ACC112 (cell line): ENCODE measurements around the gene NCAM1.

Experiments used
- H2AFZ ChIP-seq: fragments of 200-600 bp; sonication (generic); one replicate; pipeline ENCODE4 v1.6.0; 2017; ENCODE audit warnings: antibody characterized with exemption, low read length; ENCODE audit not compliant: unreplicated experiment
- H3K27ac ChIP-seq: fragments of 200-600 bp; sonication (generic); 2 replicates; pipeline ENCODE4 v1.5.1; 2014; ENCODE audit warnings: low read depth, mild to moderate bottlenecking, antibody characterized with exemption, low read length, moderate library complexity
- H3K27me3 ChIP-seq: fragments of 200-600 bp; sonication (generic); 2 replicates; pipeline ENCODE4 v1.6.1; 2014; ENCODE audit warnings: mild to moderate bottlenecking, antibody characterized with exemption, low read length, moderate library complexity, mixed read lengths; ENCODE audit not compliant: insufficient read depth
- H3K36me3 ChIP-seq: fragments of 200-600 bp; sonication (generic); 2 replicates; pipeline ENCODE4 v1.6.1; 2016; ENCODE audit warnings: mild to moderate bottlenecking, antibody characterized with exemption, low read length, moderate library complexity, mixed read lengths; ENCODE audit not compliant: insufficient read depth
- H3K4me1 ChIP-seq: fragments of 200-600 bp; sonication (generic); one replicate; pipeline ENCODE4 v1.6.1; 2016; ENCODE audit warnings: low read length, mixed read lengths; ENCODE audit not compliant: insufficient read depth, unreplicated experiment, control insufficient read depth
- H3K4me3 ChIP-seq: fragments of 200-600 bp; sonication (generic); 2 replicates; pipeline ENCODE4 v1.5.1; 2014; ENCODE audit warnings: mild to moderate bottlenecking, low read depth, low read length
- H3K79me2 ChIP-seq: fragments of 200-600 bp; sonication (generic); one replicate; pipeline ENCODE4 v1.6.0; 2016; ENCODE audit warnings: low read length; ENCODE audit not compliant: control insufficient read depth, unreplicated experiment, insufficient read depth

NCAM1 gene

DNA sequence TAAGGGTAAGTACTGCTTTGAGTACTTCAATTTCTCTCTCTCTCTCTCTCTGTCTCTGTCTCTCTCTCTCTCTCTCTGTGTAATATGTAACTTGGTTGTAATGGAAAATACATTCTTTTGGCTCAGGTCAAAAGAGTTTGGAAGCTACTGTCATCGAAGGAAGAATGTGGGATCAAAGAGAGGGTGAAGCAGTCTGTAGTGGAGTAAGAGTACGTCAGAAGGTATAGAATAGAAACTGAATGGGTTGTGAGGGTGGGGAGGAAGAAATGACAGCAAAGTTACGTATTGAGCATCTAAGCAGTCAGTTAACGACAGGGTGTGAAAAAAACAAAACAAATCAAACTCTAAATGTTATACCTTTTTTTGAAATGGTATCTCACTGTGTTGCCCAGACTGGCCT, 10.0 kb downstream of the NCAM1 start:
- no peak overlapping the region for H3K4me3 ChIP-seq
- H2AFZ ChIP-seq, result no peak overlapping the region
- no peaks in the 10 kb centered on the region for H3K79me2 ChIP-seq
- H3K27ac ChIP-seq, result no peak overlapping the region
- no peaks in the 10 kb centered on the region for H3K36me3 ChIP-seq
- H3K27me3 ChIP-seq, result no peaks in the 10 kb centered on the region
- no peaks in the 10 kb centered on the region for H3K4me1 ChIP-seq

DNA sequence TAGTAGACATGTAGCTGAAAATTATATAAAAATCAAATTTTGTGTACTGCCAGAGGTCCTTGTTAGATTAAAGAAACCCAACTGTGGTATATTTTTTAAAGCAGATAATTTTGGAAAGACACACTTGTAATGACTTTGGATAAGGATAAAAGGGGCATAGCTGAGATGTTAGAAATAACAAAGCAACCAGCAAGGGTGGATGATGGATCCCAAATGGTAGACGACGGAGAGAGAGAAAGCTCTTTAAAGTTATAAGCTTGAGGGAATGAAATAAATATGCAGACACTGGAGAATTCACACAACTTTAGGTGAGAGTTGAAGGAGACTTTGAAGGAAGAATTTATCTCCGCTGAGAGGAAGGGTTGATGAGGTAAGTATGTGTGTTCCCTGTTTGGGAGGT, 10.6 kb downstream of the NCAM1 start:
- H3K36me3 ChIP-seq, result no peaks in the 10 kb centered on the region
- H3K4me3 ChIP-seq, result no peak overlapping the region
- H3K27me3 ChIP-seq, result no peaks in the 10 kb centered on the region
- H2AFZ ChIP-seq, result no peak overlapping the region
- no peaks in the 10 kb centered on the region for H3K4me1 ChIP-seq
- H3K27ac ChIP-seq, result no peak overlapping the region
- no peaks in the 10 kb centered on the region for H3K79me2 ChIP-seq

DNA sequence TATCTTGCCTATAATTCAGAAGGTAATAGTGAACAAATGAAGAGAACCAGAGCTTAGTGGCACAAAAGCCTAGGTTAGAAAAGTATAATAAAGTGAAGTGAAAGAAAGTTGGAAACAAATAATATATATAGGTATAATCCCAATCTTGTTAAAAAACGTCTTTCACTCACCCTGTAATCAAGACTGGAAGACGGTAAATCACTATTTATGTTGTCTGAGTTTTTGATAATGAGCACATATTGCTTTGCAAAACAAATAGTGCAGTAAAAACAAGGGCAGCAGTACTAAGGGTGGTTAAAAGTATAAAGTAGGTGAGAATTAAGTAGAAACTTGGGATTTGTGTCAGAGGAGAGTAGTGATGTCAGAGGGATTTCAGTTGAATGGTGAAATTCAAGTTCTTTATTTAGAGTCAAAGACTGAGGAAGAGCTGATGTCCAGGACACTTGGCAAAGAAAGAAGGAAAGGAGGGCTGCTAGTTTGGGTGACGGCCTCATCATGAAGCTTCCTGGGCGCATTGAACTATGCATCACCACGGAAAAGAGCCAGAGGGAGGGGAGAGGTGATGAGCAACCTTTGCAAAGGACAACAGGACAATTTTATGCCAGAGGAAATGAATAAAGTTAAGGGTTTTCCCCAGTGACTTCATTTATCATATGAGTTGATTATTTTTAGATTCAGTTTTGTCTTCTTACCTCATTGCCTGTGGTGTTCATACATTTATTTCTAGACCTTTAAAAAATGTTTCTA, 11.4 kb downstream of the NCAM1 start:
- Histone ChIP-seq H3K27me3 (no peaks in the 10 kb centered on the region), H3K36me3 (no peaks in the 10 kb centered on the region), H3K4me1 (no peaks in the 10 kb centered on the region), H3K79me2 (no peaks in the 10 kb centered on the region), H2AFZ (no peak overlapping the region), H3K4me3 (no peak overlapping the region), H3K27ac (no peak overlapping the region)

DNA sequence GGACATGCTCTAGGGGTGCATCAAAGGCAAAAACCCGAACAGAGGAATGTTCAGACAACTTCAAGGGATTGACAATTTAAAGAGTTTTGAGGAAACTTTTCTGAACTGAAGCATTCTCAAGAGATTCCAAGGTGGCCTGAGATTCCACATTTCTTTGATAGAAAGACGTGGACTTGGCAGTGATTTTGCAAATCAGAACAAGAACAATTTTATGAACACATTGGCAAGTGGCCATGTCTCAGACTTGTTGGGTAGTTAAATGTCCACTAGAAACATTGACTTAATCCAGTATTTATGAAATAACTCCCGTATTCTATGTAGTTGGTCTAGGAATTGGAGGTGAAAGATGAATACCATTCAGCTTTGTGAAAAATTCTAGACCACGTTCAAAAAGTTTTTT, 13.8 kb downstream of the NCAM1 start:
- H3K36me3 ChIP-seq, result no peaks in the 10 kb centered on the region
- no peaks in the 10 kb centered on the region for H3K27me3 ChIP-seq
- H3K4me3 ChIP-seq, result no peak overlapping the region
- no peak overlapping the region for H2AFZ ChIP-seq
- H3K79me2 ChIP-seq, result no peaks in the 10 kb centered on the region
- H3K27ac ChIP-seq, result no peak overlapping the region
- no peaks in the 10 kb centered on the region for H3K4me1 ChIP-seq

DNA sequence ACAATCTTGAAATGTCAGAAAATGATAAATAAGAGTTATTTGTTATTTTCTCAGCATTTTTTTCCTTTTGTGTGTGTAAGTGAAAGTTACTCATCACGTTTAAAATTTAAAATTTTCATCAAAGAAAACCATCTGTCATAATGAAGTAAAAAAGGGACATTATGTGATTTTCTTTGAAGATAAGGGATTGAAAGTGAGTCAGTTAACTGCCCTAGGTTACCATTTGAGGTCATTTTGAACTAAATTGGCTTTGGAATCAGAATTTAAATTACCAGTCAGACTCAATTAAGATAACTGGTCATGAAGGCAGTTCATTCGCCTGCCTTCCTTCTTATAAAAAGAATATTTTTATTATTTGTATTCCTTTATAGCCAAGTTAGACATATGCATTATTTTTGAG, 14.3 kb downstream of the NCAM1 start:
- Histone ChIP-seq H3K4me3 (no peak overlapping the region), H3K27me3 (no peaks in the 10 kb centered on the region), H2AFZ (no peak overlapping the region), H3K36me3 (no peaks in the 10 kb centered on the region), H3K27ac (no peak overlapping the region), H3K4me1 (no peaks in the 10 kb centered on the region), H3K79me2 (no peaks in the 10 kb centered on the region)

DNA sequence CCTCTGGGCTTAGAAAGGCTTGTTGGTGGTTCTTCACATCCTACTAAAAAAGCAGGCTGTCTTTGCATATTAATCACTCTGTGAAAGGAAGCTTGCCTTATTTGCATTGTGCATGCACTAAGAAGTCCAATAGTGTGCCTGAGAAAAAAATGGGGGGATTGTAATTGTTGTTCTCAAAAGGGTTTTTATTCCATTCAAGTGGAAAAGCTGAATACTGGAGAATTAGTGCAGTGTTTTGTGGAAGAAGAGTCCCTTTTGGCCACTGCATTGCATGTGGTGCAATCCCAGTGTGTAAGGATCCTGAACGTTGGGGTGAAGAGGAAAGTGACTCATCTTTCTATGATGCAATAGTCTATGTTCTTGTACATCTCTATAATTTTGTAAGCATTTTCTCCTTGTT, 16.5 kb downstream of the NCAM1 start:
- Histone ChIP-seq H3K27ac (no peak overlapping the region), H3K27me3 (no peaks in the 10 kb centered on the region), H3K36me3 (no peaks in the 10 kb centered on the region), H3K4me1 (no peaks in the 10 kb centered on the region), H3K79me2 (no peaks in the 10 kb centered on the region), H2AFZ (no peak overlapping the region), H3K4me3 (no peak overlapping the region)

DNA sequence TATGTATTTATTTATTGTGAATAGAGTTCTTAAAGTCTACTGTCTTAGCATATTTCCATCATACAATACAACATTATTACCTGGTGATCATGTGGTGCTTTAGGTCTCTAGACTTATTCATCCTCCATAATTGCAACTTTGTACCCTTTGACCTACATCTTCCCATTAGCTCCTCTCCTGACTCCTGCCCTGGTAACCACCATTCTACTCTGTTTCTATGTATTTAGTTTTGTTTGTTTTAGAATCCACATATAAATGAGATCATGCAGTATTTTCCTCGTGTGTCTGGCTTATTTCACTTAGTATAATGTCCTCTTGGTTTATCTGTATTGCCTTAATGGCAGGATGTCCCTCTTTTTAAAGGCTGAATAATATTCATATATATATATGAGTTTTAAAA, 22.7 kb downstream of the NCAM1 start:
- Histone ChIP-seq H3K79me2 (no peaks in the 10 kb centered on the region), H3K27ac (no peak overlapping the region), H3K4me1 (no peaks in the 10 kb centered on the region), H2AFZ (no peak overlapping the region), H3K4me3 (no peak overlapping the region), H3K36me3 (no peaks in the 10 kb centered on the region), H3K27me3 (no peaks in the 10 kb centered on the region)

DNA sequence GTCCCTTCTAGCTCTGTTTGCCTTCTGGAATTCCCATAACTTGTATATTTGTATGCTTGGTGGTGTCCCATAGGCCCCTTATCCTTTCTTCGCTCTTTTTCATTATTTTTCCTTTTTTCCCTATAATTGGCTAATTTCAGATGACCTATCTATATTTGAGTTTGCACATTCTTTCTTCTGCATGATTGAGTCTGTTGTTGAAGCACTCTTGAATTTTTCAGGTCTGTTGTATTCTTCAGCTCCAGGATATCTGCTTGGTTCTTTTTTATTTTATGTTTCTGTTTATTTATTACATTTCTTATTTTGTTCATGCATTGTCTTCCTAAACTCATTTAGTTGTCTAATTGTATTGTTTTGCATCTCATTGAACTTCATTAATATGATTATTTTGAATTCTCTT, 28.0 kb downstream of the NCAM1 start:
- H3K4me1 ChIP-seq, result no peaks in the 10 kb centered on the region
- H2AFZ ChIP-seq, result no peak overlapping the region
- no peaks in the 10 kb centered on the region for H3K36me3 ChIP-seq
- H3K4me3 ChIP-seq, result no peak overlapping the region
- H3K27ac ChIP-seq, result no peak overlapping the region
- no peaks in the 10 kb centered on the region for H3K27me3 ChIP-seq
- no peaks in the 10 kb centered on the region for H3K79me2 ChIP-seq

DNA sequence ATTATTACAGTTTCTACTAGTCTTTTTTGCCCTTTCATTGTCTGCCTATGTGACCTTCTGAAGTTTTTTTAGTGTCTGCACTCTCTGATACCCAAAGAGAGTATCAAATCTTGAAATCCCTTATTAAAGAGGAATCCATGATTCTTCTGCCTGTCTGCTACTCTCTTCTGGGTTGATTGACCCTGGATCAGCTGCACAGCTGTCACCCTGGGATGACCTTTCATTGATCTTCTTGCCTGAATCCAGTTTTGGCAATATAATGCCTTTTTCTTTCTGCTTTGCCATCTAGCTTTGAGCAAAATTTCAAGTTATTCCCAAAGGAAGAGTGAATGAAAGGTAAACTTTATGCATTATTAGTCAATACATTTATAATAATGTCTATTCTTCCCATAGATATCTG, 32.6 kb downstream of the NCAM1 start:
- H3K4me3 ChIP-seq, result no peak overlapping the region
- H3K36me3 ChIP-seq, result no peaks in the 10 kb centered on the region
- no peak overlapping the region for H3K27ac ChIP-seq
- H3K27me3 ChIP-seq, result no peaks in the 10 kb centered on the region
- H3K4me1 ChIP-seq, result no peaks in the 10 kb centered on the region
- H3K79me2 ChIP-seq, result no peaks in the 10 kb centered on the region
- H2AFZ ChIP-seq, result no peak overlapping the region

DNA sequence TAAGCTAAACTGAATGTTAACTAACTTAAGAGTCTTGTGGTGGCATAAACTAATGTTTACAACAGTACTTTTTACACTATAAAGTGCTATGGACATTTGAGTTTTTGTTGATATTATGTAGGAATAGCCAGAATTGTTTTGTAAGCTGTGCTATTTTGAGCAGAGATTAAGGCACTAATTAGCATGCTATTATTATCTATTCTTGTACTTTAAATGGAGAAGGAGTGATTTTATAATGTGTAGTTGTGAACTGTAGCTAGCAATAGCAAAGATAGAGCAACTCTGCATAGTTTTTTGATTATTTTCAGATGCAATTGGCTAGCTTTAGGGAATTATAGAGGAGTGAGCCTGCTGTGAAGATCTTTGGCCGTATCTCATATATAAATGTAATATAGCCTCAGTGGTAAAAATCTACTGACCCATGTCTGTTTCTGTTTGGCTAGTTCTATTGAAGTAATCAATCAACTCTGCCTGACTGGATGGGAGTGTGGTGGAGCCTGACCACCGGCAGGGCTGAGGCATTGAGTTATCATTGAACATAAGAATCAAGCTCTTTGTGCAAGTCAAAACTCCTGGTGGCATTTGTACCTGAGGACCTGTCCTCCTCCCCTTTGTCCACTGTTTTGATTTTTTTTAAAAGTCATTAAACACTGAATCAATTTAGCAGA, 34.3 kb downstream of the NCAM1 start:
- Histone ChIP-seq H3K79me2 (no peaks in the 10 kb centered on the region), H2AFZ (no peak overlapping the region), H3K36me3 (no peaks in the 10 kb centered on the region), H3K27ac (no peak overlapping the region), H3K4me3 (no peak overlapping the region), H3K27me3 (no peaks in the 10 kb centered on the region), H3K4me1 (no peaks in the 10 kb centered on the region)

DNA sequence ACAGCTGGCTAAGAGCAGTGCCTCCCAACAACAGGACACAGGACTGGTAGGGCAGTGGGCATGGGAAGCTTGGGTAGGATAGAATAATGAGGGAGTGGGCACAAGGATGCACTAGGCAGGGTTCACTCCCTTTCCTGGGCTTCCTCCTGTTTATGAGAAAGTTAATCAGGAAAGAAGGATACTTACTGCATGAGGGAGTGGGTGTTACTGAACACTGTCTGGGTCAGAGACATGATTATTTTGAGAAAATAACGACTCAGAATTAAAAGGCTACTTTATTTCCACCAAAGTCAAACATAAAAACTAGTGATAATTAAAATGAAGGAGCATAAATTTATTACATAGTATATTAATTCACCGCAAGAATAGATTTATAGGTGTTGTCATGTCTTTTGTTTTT, 35.8 kb downstream of the NCAM1 start:
- Histone ChIP-seq H3K79me2 (no peaks in the 10 kb centered on the region), H3K4me1 (no peaks in the 10 kb centered on the region), H3K27me3 (no peaks in the 10 kb centered on the region)

More for the DNA sequence above, 35.8 kb downstream of the NCAM1 start:
- H2AFZ ChIP-seq, result no peak overlapping the region
- no peak overlapping the region for H3K4me3 ChIP-seq
- no peak overlapping the region for H3K27ac ChIP-seq
- no peaks in the 10 kb centered on the region for H3K36me3 ChIP-seq
